HT1080 (cell line): ENCODE results near the gene SLC4A2. TPM values are rescaled to one million over a fixed set of nuclear protein-coding genes. Genes with fewer than 3 reads are reported as not detected.
"Not testable (repeated sequence)": the region's sequence is repeated elsewhere in the genome, so short reads cannot be mapped to it uniquely, and the experiment has no call there.

ENCODE experiments used
- DNase-seq: peaks from one replicate; pipeline ENCODE4 v3.0.0-alpha.2; 2015; ENCODE audit warnings: low read depth
- total RNA-seq: library from RNA; depleted of rRNA; stranded (reverse); fragments of >200 nt; shearing (Covaris generic); gene quantifications from 2 replicates; pipeline ENCODE4 v1.2.3, GENCODE V29; 2014

Gene SLC4A2
- total RNA-seq, 1 experiment from 2014 or later: 146 TPM

DNA sequence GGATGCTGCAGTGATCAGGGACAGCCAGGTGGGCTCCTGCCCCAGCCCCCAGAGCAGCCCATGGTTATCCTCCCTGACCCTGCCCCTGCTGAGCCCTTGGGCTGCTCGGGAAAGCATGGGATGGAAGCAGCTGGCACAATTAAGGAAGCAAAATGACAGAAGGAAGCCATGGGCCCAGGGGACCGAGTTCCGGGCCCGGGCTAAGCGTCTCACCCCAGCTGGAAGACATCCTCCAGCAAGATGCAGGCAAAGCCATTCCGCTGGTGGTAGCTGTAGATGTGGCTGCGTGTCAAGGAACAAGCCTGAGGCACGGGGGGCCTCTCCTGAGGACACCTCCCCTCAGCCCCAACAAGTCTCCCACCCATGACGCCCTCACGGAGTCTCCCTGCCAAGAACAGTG is 36.2 kb upstream of the SLC4A2 start:
- no peak for DNase-seq

DNA sequence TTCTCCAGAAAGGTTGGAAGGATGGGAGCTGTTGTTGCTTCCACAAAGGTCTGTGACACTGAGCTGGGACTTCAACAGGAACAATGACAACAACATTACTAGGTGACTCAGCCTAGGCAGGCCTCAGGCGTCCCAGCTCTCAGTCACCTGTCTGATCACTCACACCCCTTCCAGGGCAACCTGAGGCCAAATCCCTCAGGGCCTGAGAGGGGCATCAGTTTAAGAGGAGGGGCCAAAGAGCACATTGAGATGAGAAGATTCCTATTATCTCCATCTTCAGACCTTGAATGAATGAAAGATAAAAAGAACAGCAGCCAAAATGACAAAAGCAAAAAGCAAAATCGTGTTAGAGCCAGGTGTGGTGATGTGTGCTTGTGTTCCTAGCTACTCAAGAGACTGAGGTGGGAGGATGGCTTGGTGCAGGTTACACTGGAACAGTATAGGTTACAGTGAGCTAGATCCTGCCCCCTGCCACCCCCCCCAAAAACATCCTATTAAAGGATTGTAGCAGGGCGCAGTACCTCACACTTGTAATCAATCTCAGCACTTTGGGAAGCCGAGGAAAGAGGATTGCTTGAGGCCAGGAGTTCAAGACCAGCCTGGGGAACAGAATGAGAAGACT is 34.8 kb upstream of the SLC4A2 start, which contains the start of gene ATG9B:
ATG9B (minus strand) TSS at position 60 of the 622 bp plus-strand sequence. CDS start 71 bp downstream, outside the sequence.
- no peak for DNase-seq

DNA sequence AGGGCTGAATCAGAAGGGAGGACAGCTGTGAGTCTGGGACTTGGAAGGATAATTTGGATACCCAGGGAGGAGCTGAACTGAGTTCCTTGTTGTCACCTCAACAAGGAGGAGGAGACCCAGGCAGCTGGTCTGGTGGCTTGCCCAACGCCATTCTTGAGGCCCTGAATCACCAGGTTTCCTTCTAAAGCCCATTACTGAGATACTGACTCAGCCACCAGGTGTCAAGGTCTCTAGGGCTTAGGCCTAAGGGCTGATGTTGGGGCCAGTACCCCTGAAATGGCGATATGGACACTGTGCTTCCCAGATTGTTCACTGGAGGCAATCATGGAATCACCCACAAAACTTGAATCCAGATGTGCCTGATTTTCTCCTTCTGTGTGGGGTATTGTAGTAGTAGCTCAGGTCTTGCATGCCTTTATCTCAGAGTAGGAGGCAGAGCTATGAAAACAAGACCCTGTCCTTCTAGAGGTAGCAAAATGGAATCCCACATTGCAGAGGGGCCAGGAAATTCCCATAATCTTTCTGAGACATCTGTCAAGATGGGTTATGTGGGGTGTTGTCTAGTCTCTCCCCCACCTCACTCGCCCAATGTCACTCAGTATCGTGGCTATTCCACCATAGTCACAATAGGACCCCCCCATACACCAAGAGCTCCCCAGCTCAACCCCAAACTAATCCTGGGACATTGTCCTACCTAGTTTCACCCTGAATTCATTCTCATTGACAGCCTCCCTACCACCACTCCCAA is 33.3 kb upstream of the SLC4A2 start:
- DNase-seq: peak; percentile 63

DNA sequence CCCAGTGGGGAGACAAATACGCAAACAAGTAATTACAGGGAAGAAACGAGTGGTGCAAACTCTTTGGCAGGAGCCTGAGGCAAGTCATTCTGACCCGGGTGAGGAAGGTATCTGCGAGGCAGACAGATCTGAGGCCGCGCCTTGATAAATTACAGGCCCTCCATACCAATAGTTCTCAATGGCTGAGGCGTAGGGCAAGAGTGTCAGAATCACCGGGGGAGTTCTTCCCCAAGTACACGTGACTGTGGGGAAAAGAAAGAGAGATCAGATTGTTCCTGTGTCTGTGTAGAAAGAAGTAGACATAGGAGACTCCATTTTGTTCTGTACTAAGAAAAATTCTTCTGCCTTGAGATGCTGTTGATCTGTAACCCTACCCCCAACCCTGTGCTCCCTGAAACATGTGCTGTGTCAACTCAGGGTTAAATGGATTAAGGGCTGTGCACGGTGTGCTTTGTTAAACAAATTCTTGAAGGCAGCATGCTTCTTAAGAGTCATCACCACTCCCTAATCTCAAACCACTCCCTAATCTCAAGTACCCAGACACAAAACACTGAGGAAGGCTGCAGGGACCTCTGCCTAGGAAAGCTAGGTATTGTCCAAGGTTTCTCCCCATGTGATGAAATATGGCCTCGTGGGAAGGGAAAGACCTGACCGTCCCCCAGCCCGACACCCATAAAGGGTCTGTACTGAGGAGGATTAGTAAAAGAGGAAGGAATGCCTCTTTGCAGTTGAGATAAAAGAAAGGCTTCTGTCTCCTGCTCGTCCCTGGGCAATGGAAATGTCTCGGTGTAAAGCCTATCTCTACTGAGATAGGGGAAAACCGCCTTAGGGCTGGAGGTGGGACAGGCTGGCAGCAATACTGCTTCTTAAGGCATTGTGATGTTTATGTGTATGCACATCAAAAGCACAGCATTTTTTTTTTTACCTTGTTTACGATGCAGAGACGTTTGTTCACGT is 32.3 kb upstream of the SLC4A2 start:
- not testable (repeated sequence) for DNase-seq

DNA sequence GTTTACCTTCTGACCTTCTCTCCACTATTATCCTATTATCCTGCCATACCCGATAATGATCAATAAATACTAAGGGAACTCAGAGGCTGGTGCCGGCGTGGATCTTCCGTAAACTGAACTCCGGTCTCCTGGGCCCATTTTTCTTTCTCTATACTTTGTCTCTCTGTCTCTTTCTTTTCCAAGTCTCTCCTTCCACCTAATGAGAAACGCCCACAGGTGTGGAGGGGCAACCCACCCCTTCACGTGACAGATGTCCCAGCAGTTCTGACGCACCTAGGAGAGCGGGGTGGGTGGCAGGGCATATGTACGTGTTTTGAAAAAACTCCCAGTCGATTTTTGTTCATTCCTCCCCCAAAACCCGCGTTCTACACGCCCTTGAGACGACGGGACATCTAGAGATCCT is 31.7 kb upstream of the SLC4A2 start:
- not testable (repeated sequence) for DNase-seq

DNA sequence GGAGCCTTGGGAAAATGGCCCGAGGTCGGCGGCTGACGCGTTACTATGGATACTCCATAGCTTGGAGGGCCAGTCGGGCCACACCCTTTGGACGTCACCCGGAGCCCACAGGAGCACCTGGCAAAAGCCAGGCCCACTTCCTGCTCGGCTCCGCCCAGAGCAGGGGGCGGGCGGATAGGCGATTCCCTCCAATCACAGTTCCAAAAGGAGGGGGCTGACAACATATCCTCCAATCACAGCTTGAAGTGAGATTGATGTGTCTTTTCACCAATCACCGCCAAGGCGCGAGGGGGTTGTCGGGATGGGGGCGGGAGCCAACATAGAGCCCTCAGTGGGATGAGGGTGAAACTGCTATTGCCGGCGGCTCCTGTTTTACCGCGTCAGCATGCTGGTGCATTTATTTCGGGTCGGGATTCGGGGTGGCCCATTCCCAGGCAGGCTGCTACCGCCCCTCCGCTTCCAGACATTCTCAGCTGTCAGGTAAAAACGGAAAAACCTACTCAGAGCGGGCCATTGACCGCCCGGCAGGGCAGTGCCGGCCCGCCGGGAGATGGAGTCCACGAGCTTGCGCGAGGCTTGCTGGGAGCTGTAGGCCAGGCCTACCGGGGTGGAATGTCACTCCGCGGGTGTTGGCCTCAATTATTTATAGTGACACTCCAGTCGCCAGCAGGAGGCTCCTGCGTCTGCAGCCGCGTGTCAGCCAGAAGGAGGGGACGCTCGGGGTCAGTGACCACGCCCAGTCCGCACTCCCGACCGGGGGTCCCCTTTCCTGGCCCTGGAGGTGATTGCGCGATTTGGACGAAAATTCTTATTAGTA is 31.1 kb upstream of the SLC4A2 start, which contains the start of gene ABCB8:
ABCB8 (plus strand) TSS at position 320 of the 817 bp plus-strand sequence; CDS start at position 386, 66 bp downstream.
- peak; percentile 100 for DNase-seq

DNA sequence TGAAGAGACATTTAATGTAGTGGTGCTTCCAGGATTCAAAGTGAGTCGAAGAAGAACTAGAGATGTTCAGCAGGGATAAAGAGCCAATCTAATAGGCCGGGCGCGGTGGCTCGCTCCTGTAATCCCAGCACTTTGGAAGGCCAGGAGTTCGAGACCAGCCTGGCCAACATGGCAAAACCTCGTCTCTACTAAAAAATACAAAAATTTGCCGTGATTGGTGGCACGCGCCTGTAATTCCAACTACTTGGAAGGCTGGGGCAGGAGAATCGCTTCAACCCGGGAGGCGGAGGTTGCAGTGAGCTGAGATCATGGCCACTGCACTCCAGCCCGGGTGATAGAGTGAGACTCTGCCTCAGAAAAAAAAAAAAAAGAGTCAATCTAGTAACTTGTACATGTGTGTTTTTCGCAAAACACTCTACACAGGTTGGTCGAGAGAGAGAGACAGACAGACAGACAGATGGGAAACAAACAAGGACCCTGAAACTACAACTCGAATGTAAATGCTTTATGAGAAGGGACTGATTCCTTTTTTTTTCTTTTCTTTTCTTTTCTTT is 30.4 kb upstream of the SLC4A2 start:
- no peak for DNase-seq

DNA sequence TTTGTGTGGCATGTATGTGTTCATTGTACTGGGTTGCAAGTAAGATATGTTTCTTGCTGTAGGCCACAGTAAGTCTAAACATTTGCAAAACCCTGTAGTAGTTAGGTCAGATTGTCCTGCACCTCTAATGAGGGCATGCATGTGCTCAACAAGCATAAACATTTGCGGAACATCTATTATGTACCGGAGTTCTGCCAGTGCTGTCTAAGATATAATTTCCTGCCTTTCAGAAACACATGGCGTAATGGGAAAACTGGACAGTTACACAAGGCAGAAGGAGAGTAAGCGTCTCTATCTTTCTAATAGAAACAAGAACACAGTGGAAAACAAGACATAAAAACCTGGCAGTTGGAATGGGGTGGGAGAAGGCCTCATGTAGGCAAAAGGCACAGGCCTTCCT is 28.4 kb upstream of the SLC4A2 start:
- DNase-seq: no peak

DNA sequence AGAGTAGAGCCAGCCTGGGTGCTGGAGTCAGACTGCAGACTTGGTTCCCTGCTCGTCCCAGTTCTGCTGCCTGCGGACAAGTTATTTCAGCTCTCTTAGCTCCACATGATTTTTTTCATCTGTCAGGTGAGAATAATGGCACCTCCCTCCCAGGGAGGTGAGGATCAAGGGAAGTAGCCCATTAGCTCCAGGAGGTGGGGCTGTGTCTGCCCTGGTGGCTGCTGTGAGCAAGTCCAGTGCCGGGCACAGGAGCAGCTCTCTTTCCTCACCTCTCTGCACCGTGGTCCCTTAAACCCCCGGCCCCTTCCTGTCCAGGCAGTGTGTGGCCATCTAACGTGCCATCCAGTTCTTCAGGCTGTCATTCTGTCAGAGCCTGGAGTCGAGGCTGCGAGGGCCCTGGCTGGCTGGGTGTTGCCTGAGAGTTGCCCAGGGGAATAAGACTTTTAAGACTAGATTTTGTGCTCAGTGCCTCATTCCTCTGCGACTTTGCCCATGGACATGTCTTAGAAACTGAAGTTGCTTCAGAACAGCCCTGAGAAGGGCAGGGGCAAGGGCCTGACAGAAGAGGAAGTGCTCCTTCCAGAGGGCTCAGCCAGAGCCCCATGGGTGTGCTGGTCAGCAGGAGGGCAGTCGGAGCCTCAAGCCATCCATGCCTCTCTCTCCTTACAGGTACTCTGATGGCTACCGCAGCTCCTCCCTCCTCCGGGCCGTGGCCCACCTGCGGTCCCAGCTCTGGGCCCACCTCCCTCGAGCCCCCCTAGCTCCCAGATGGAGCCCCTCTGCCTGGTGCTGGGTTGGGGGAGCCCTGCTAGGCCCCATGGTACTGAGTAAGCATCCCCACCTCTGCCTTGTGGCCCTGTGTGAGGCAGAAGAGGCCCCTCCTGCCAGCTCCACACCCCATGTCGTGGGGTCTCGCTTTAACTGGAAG is 26.2 kb upstream of the SLC4A2 start:
- DNase-seq: no peak

DNA sequence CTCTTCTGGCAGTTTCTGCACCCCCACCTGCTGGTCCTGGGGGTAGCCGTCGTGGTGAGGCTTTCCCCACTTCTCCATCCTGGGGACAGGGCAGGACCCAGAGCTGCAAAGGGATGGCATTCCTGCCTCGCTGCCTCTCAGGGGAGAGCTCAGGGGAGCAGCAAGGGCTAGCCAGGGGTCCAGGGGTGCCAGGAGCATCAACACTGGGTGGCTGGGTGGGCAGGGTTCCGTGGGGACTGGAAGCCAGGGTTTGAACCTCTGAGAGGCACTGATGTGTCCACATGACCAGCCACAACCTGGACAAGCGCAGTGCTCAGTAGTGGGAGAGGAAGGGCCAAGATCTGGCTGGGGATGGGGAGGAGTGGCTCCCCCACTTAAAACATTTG is 25.5 kb upstream of the SLC4A2 start:
- no peak for DNase-seq

DNA sequence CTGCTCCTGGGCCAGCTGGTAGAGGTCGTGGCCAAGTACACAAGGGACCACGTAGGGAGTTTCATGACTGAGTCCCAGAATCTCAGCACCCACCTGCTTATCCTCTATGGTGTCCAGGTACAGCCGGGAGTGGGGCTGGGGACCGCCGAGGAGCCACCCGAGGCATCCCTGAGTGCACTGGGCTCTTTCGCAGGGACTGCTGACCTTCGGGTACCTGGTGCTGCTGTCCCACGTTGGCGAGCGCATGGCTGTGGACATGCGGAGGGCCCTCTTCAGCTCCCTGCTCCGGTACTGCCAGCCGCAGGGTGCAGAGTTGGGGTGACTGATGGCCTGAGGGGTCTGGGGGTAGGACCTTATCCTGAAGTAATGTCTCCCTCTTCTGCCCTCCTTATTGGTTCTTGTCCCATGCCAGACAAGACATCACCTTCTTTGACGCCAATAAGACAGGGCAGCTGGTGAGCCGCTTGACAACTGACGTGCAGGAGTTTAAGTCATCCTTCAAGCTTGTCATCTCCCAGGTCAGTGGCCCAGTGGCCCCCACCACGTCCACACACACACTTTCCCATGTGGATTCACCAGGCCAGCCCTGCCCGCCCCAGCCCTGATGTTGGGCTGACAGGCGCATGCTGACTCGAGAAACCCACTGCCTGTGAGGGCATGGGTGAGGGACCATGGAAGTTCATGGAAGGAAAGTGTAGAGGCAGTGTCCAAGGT is 24.9 kb upstream of the SLC4A2 start:
- no peak for DNase-seq

DNA sequence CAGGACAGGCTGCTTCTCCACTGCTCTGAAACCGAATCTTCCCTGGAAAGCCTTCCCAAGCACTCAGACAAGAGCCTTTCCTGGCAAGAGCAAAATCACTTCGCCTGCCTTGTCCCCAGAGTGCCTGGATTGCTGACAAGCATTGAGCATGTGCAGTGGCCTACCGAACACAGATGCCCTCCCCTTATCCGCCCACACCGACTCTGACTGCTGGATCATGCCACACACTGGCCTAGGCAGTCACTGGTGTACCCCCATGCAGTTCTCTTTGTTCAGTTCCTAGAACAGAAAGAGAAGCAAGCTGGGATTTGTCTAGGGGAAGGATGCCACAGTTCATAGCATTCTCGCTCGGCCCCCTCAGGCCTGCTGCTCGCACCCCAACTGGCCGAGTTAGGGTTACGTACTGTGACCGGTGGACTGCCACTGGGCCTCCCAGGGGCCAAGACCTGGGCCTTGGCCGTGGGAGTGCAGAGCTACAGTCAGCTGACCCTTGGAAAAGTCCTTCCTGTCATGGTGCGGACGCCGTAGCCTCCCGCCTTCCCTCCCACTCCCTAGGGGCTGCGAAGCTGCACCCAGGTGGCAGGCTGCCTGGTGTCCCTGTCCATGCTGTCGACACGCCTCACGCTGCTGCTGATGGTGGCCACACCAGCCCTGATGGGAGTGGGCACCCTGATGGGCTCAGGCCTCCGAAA is 24.2 kb upstream of the SLC4A2 start:
- no peak for DNase-seq

DNA sequence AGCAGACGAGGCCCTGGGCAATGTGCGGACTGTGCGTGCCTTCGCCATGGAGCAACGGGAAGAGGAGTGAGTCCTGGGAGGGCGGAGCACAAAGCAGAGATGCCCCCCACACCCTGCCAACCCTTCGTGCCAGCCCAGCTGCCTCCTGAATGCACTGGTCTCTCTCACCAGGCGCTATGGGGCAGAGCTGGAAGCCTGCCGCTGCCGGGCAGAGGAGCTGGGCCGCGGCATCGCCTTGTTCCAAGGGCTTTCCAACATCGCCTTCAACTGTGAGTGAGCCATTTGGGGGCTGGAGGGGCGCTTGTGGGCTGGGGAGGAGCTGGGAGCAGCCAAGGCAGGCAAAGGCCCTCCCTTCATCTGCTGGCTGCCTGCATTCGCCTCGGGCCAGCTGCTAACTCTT is 23.5 kb upstream of the SLC4A2 start:
- no peak for DNase-seq

DNA sequence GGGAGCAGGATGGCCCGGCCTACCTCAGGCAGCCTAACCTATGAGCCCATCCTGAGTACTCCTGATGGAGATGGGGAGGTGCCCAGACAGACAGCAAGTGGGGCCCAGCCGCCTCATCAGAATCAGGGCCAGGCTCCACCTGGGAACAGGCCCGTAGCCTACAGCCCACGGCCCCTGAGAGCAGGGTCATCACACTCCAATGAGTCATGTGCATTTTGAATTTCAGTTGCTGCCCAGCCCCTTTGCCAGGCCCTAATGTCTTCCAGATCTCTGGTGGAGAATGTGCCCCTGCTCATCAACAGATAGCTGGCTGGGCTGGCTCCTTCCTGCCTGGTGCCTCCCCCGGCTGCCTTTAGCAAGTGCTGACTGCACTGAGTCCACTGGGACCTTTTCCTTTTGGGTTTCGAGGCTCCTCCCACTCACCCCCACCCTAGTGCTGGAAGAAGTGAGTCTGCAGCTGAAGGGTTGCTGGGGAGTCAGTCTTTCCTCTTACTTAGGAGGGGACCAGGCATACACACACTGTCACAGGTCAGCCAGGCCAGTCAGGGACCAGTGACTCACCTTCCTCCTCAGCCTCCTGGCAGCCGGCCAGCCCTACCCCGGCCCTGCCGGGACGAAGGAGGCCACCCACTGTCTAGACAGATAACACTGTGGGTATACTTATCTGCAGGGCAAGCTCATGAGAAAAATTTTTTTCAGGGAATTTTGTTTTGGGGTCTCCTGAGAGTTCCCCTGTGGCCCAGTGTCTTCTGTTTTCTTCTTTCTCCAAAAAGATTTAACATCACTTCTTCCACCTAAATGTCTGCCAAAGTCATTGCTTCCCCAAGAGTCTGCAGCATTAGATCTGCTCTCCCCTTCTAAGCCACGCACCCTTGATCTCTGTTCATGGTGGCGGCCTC is 20.2 kb upstream of the SLC4A2 start:
- DNase-seq: peak; percentile 98

DNA sequence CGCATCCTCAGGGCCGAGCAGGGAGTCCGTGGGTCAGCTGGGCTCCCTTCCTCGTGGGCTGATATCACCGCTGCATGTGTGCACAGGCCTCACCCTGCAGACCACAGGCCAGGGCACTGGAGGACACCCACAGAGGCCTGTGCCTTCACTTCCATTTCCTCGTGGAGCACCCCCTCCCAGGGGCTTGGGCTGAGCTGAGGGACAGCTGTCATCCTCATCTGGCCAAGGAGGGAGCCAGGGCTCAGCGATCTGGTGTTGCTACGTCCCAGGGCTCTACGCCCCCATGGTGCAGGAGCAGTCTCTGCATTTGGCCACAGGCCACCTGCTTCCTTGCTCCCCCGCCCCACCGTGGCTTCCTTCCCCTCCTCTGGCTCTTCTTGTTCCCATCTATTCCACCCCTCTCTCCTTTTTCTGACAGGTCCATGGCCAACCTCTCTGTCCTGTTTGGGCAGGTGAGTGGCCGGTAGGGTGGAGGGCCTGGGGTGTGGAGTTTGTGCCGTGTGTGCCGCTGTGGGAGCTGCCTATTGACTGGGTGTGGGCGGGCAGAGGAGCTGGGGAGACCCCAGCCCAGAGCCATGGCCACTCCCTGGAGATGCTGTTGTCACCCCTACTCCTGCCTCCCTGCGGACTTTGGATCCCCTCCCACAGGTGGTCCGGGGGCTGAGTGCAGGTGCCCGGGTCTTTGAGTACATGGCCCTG is 19.4 kb upstream of the SLC4A2 start:
- no peak for DNase-seq

DNA sequence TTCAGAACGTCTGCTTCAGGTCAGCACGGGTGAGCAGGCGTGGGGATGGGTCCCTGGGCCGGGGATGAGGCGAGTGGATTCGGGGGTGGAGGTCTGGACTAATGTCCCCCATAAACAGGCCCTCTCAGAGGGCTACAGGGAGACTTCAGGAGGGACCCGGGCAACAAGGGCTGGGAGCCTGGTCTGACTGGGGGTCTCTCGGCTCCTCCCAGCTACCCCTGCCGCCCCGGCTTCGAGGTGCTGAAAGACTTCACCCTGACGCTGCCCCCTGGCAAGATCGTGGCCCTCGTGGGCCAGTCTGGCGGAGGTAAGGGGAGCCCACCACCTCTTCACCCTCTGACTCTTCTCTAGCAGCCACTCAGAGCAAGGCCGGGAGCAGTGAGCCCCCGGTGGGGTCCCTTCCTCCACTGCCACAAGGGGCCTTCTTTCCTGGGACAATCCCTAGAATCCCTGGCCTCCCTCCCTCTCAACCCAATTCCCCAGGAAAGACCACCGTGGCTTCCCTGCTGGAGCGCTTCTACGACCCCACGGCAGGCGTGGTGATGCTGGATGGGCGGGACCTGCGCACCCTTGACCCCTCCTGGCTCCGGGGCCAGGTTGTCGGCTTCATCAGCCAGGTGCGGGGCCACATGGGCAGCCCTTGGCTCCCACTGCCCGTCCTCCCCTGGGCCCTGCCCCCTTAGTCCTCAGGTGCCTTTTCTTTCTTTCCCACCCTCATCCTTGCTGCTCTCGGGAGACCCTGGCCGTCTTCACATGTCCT is 18.6 kb upstream of the SLC4A2 start:
- DNase-seq: no peak
